Measurements from ENCODE around the gene SND1. TPM values are rescaled to one million over a fixed set of nuclear protein-coding genes. Genes with fewer than 3 reads are reported as not detected.

The SND1 gene
- total RNA-seq, 1 donor from 2014 or later = 139 TPM

GRCh38 chr7:127928852-127929251 is 276.9 kb downstream of the SND1 start:
- DNase-seq (ENCODE audit: low read depth in 2 of 2) = no peak

- no peak for DNase-seq (ENCODE audit: low read depth in 2 of 2)
These were observed 278.6 kb downstream of the SND1 start for GRCh38 chr7:127930341-127931328.

- no peak for DNase-seq (ENCODE audit: low read depth in 2 of 2)
These were observed 280.1 kb downstream of the SND1 start for GRCh38 chr7:127932076-127932475.

- DNase-seq (ENCODE audit: low read depth in 2 of 2) = no peak
These were observed 280.5 kb downstream of the SND1 start for GRCh38 chr7:127932496-127932895.

GRCh38 chr7:127933146-127933545 is 281.2 kb downstream of the SND1 start:
- no peak for DNase-seq (ENCODE audit: low read depth in 2 of 2)

GRCh38 chr7:127934711-127935110 is 282.7 kb downstream of the SND1 start:
- DNase-seq (ENCODE audit: low read depth in 2 of 2) = no peak

GRCh38 chr7:127935847-127936376 is 283.9 kb downstream of the SND1 start:
- no peak for DNase-seq (ENCODE audit: low read depth in 2 of 2)

GRCh38 chr7:127937066-127937680 is 285.2 kb downstream of the SND1 start:
- no peak for DNase-seq (ENCODE audit: low read depth in 2 of 2)

GRCh38 chr7:127938588-127938987 is 286.6 kb downstream of the SND1 start:
- DNase-seq (ENCODE audit: low read depth in 2 of 2) = peak in 1 of 2 donors; percentile 32

GRCh38 chr7:127940381-127941160 is 288.6 kb downstream of the SND1 start:
- no peak for DNase-seq (ENCODE audit: low read depth in 2 of 2)

- DNase-seq (ENCODE audit: low read depth in 2 of 2) = no peak
These were observed 289.6 kb downstream of the SND1 start for GRCh38 chr7:127941476-127942210.

GRCh38 chr7:127943541-127944521 is 291.8 kb downstream of the SND1 start:
- DNase-seq (ENCODE audit: low read depth in 2 of 2) = no peak

GRCh38 chr7:127946111-127946510 is 294.1 kb downstream of the SND1 start:
- no peak for DNase-seq (ENCODE audit: low read depth in 2 of 2)

GRCh38 chr7:127946847-127947246 is 294.9 kb downstream of the SND1 start:
- no peak for DNase-seq (ENCODE audit: low read depth in 2 of 2)

GRCh38 chr7:127948312-127948711 is 296.3 kb downstream of the SND1 start:
- no peak for DNase-seq (ENCODE audit: low read depth in 2 of 2)

- DNase-seq (ENCODE audit: low read depth in 2 of 2) = no peak
These were observed 296.9 kb downstream of the SND1 start for GRCh38 chr7:127948930-127949329.

- no peak for DNase-seq (ENCODE audit: low read depth in 2 of 2)
These were observed 297.8 kb downstream of the SND1 start for GRCh38 chr7:127949769-127950222.

GRCh38 chr7:127950233-127950935 is 298.4 kb downstream of the SND1 start:
- DNase-seq (ENCODE audit: low read depth in 2 of 2) = no peak

All from dermis microvascular lymphatic vessel endothelial cell (primary cell).